Naive thymus-derived CD4-positive, alpha-beta T cell (primary cell): ENCODE results near the gene CD244. TPM values are rescaled to one million over a fixed set of nuclear protein-coding genes. Genes with fewer than 3 reads are reported as not detected.

Experiments
- ATAC-seq: fragments of 150-1000 bp; cut with Tn5 transposase; 2 replicates; pipeline ENCODE4 v1.10.0; 2021; ENCODE audit warnings: mild to moderate bottlenecking, moderate library complexity
- CTCF ChIA-PET: fragments of 350-600 bp; sonication (Branson Sonifier 250); formaldehyde crosslinking; loops from one replicate; lab custom pipeline; 2021; ENCODE audit warnings: antibody characterized with exemption; lab: Charles Lee
- POLR2A ChIA-PET: fragments of 350-600 bp; sonication (Branson Sonifier 250); formaldehyde crosslinking; loops from one replicate; lab custom pipeline; 2021; ENCODE audit warnings: antibody characterized with exemption, inconsistent platforms; lab: Charles Lee
- DNase-seq, 9 donors: peaks; one replicate each; pipeline versions ENCODE4 v3.0.0 to v3.0.0-alpha.2; 2020 to 2022; ENCODE audit warnings: mixed read lengths in 1 of 9
- H3K27ac ChIP-seq: one replicate; pipeline ENCODE4 v1.7.0; 2013; ENCODE audit warnings: mild to moderate bottlenecking, low read depth, low read length, moderate library complexity
- H3K27me3 ChIP-seq, 2 donors: one replicate each; pipeline ENCODE4 v1.7.0; 2013; ENCODE audit warnings: low read length in 2 of 2, mild to moderate bottlenecking in 2 of 2, moderate library complexity in 2 of 2; ENCODE audit not compliant: control insufficient read depth in 2 of 2, insufficient read depth in 2 of 2
- H3K36me3 ChIP-seq, 3 experiments: 1 replicate in 2 of 3; 2 replicates in 1 of 3; pipeline ENCODE4 v1.7.0; 2013; ENCODE audit warnings: low read length in 3 of 3, mild to moderate bottlenecking in 3 of 3, moderate library complexity in 1 of 3; ENCODE audit not compliant: insufficient read depth in 3 of 3, control insufficient read depth in 2 of 3
- H3K4me1 ChIP-seq, 2 donors: one replicate each; pipeline ENCODE4 v1.7.0; 2013; ENCODE audit warnings: low read length in 2 of 2, mild to moderate bottlenecking in 2 of 2, moderate library complexity in 1 of 2; ENCODE audit not compliant: control insufficient read depth in 2 of 2, insufficient read depth in 2 of 2
- H3K4me3 ChIP-seq: 2 replicates; pipeline ENCODE4 v1.7.0; 2013; ENCODE audit warnings: mild to moderate bottlenecking, low read length
- H3K9me3 ChIP-seq, 3 experiments: 1 replicate in 2 of 3; 2 replicates in 1 of 3; pipeline ENCODE4 v1.7.0; 2013; ENCODE audit warnings: low read length in 3 of 3; ENCODE audit not compliant: control insufficient read depth in 2 of 3
- H3K27ac Mint-ChIP-seq, 9 donors: one replicate each; pipeline ENCODE4 v1.8.0; 2020 to 2022; ENCODE audit warnings: mixed read lengths in 9 of 9, mild to moderate bottlenecking in 8 of 9, moderate library complexity in 5 of 9, inconsistent platforms in 2 of 9
- H3K27me3 Mint-ChIP-seq, 5 donors: one replicate each; pipeline ENCODE4 v1.8.0; 2021 to 2022; ENCODE audit warnings: mixed read lengths in 5 of 5, mild to moderate bottlenecking in 1 of 5
- H3K36me3 Mint-ChIP-seq, 5 donors: one replicate each; pipeline ENCODE4 v1.8.0; 2020 to 2022; ENCODE audit warnings: mixed read lengths in 5 of 5, mild to moderate bottlenecking in 3 of 5, inconsistent platforms in 1 of 5
- H3K4me1 Mint-ChIP-seq, 7 donors: one replicate each; pipeline ENCODE4 v1.8.0; 2020 to 2022; ENCODE audit warnings: mixed read lengths in 7 of 7, mild to moderate bottlenecking in 3 of 7, inconsistent platforms in 1 of 7
- H3K4me3 Mint-ChIP-seq, 10 donors: one replicate each; pipeline ENCODE4 v1.8.0; 2020 to 2022; ENCODE audit warnings: mild to moderate bottlenecking in 10 of 10, mixed read lengths in 10 of 10, moderate library complexity in 6 of 10, inconsistent platforms in 2 of 10
- H3K9me3 Mint-ChIP-seq, 11 donors: one replicate each; pipeline ENCODE4 v1.8.0; 2020 to 2022; ENCODE audit warnings: mixed read lengths in 11 of 11, mild to moderate bottlenecking in 4 of 11, inconsistent platforms in 1 of 11, moderate library complexity in 1 of 11
- intact Hi-C, 2 donors: fragments of 100-400 bp; cut with micrococcal nuclease; formaldehyde crosslinking; loops; one replicate each; pipeline ENCODE4 v1.15.1; 2023
- polyA plus RNA-seq, 2 donors: library from polyadenylated mRNA; unstranded; fragments of 300-500 nt; fragmentation: Illumina TruSeq; gene quantifications; one replicate each; pipeline ENCODE4 v1.2.3, GENCODE V29; 2021
- total RNA-seq, 6 experiments: library from RNA in 5 of 6; stranded (reverse) in 5 of 6; gene quantifications; 1 replicate in 5 of 6; 2 replicates in 1 of 6; pipeline ENCODE4 v1.2.3 and lab custom pipeline; 2021 to 2026

The CD244 gene
- total and polyA plus RNA-seq, 7 experiments from 2014 or later: 0.27 to 33.6 (median 3.9) TPM

DNA sequence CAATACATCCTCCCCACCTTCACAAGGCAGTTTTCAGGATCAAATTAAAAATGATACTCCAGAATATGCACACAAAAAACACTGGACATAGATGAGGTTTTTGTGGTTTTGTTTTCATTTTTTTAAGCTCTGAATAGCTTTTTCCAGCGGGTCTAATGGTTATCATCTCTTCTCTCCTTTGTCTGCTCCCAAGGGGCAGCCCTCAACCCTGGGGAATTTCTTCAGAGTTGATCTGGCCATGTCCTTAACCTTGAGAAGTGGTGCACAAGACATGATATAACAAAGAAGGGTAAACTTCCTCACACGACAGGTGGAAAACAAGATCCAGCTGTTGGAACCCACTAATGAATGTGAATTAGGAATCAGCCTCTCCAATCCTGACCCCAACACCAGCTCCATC, 1.5 kb upstream of the CD244 start:
- Histone ChIP-seq H3K36me3 (no peaks in the 10 kb centered on the region), H3K4me1 (peaks cover 0 to 10% of the 10 kb centered on the region in 2 donors), H3K27ac (no peak overlapping the region), H3K9me3 (no peaks in the 10 kb centered on the region), H3K27me3 (no peaks in the 10 kb centered on the region), H3K4me3 (no peak overlapping the region)
- intact Hi-C loops: no loop called here
- Mint-ChIP-seq H3K27me3 (peaks cover 0 to 16% (median 0%) of the 10 kb centered on the region in 5 donors), H3K27ac (no peak overlapping the region), H3K4me1 (peaks cover 13 to 35% (median 28%) of the 10 kb centered on the region in 7 donors), H3K36me3 (no peaks in the 10 kb centered on the region), H3K4me3 (no peak overlapping the region), H3K9me3 (peaks cover 0 to 1% (median 0%) of the 10 kb centered on the region in 11 donors)
- ATAC-seq: no peak
- POLR2A ChIA-PET: no interaction called here
- CTCF ChIA-PET: no interaction called here
- DNase-seq: no peak

DNA sequence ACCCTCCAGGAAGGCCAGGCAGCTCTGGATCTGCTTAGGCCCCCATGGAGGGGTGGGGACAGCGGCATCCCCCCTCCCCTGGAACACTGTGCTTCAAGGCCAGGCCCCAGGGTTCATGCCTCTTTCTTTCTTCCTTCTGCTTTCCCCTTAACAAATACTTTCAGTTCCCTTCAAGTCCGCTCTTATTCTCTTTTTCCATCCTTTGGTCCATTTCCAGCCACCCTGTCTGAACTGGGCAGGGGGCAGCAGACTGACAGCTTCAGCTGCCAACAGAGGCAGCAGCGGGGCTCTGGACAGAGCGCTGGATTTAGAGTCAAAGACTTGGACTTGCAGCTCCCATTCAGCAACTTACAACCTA, 1.1 kb upstream of the CD244 start:
- Histone ChIP-seq H3K4me3 (no peak overlapping the region), H3K27ac (no peak overlapping the region), H3K36me3 (no peaks in the 10 kb centered on the region), H3K9me3 (no peaks in the 10 kb centered on the region), H3K27me3 (no peaks in the 10 kb centered on the region), H3K4me1 (peaks cover 0 to 10% of the 10 kb centered on the region in 2 donors)
- ChIA-PET CTCF (no interaction called here), POLR2A (no interaction called here)
- H3K9me3 Mint-ChIP-seq: peaks cover 0 to 1% (median 0%) of the 10 kb centered on the region in 11 donors
- peaks cover 0 to 13% (median 0%) of the 10 kb centered on the region in 5 donors for H3K27me3 Mint-ChIP-seq
- peaks cover 0 to 3% (median 0%) of the 10 kb centered on the region in 5 donors for H3K36me3 Mint-ChIP-seq
- DNase-seq (no peak), ATAC-seq (peak; percentile 25)
- intact Hi-C loops: no loop called here
- no peak overlapping the region for H3K4me3 Mint-ChIP-seq
- H3K27ac Mint-ChIP-seq: peak overlapping the region in 1 of 9 donors; percentile 15
- H3K4me1 Mint-ChIP-seq: peaks cover 13 to 39% (median 30%) of the 10 kb centered on the region in 7 donors

DNA sequence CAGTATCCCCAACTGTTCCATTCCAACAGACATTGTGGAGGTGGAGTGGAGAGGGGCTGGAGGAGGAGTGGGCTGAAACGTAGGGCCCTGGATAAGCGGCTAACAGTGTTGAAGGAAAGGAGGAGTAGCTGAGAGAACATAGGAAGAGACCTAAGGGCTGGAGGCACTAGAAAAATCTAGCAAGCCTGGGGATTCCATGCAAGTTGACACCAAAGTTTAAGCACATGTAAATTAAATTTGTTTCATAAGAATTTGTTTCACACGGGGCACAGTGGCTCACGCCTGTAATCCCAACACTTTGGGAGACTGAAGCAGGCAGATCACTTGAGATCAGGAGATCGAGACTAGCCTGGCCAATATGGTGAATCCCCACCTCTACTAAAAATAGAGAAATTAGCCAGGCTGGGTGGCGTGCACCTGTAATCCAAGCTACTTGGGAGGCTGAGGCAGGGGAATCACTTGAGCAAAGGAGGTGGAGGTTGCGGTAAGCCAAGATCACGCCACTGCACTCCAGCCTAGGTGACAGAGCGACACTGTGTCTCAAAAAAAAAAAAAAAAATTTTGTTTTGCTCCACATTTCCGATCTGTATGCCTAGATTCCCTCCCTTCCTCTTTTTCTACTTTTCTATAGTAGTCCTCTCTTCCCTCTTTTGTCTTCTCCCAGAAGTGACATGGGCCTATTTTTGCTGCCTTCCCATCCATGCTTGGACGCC, 530 bp upstream of the CD244 start:
- peak overlapping the region in 2 of 10 donors; percentile 67 to 77 for H3K4me3 Mint-ChIP-seq

DNA sequence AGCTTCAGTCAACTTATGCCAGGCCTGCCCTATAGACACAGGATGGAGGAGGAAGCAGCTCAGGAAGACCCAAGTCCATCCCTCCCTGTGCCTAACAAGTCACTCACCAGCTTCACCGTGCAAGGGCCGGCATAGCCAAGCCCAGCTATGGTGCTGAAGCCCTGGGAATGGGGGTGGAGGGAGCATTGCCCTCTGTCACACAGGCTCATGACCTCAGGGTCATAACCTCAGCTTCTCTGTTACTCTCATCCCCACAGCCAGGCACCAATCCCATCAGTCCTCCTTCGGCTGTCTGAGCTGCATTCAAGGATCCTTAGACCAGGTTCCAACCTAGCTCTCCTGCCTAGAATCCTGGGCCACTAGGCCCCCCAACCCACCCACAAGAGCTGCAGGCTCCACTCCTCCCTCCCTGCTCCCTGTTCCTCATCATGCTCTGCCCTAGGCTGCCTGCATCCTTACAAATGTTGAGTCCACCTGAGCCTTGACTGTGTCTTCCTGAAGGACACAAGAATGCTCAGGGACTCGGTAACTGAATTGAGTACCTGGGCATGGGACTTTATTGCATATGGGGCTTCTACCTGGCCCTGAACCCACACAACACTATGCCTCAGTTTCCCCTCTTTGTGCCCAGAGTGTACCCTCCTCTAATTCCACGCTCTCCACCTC, 1.7 kb downstream of the CD244 start:
- Mint-ChIP-seq H3K36me3 (peaks cover 0 to 4% (median 0%) of the 10 kb centered on the region in 5 donors), H3K9me3 (peaks cover 0 to 2% (median 0%) of the 10 kb centered on the region in 11 donors), H3K4me3 (peak overlapping the region in 2 of 10 donors; percentile 9 to 77), H3K27ac (peak overlapping the region in 1 of 9 donors; percentile 24), H3K4me1 (peaks cover 5 to 38% (median 26%) of the 10 kb centered on the region in 7 donors), H3K27me3 (peaks cover 0 to 7% (median 0%) of the 10 kb centered on the region in 5 donors)
- intact Hi-C loops: no loop called here
- H3K36me3 ChIP-seq: no peaks in the 10 kb centered on the region
- CTCF ChIA-PET: interaction anchor here (0.8 to 1.6 kb wide), 3 partner anchors 17 to 21 kb away, joined by 3 to 6 read pairs (median 3); no protein-coding TSS in a partner anchor
- POLR2A ChIA-PET: interaction anchor here (0.6 to 0.7 kb wide), 2 partner anchors 443 to 471 kb away, joined by 3 to 7 read pairs; no protein-coding TSS in a partner anchor
- no peak overlapping the region for H3K27ac ChIP-seq
- peak overlapping the region; percentile 25 for H3K4me3 ChIP-seq
- ATAC-seq (no peak), DNase-seq (no peak)
- H3K27me3 ChIP-seq: no peaks in the 10 kb centered on the region
- H3K4me1 ChIP-seq: peaks cover under 1 to 19% of the 10 kb centered on the region in 2 donors
- H3K9me3 ChIP-seq: no peaks in the 10 kb centered on the region

More for the DNA sequence above, 530 bp upstream of the CD244 start:
- DNase-seq: no peak
- Mint-ChIP-seq H3K27me3 (peaks cover 0 to 13% (median 0%) of the 10 kb centered on the region in 5 donors), H3K27ac (peak overlapping the region in 2 of 9 donors; percentile 44 to 52), H3K9me3 (peaks cover 0 to 1% (median 0%) of the 10 kb centered on the region in 11 donors), H3K36me3 (peaks cover 0 to 4% (median 0%) of the 10 kb centered on the region in 5 donors), H3K4me1 (peaks cover 11 to 43% (median 31%) of the 10 kb centered on the region in 7 donors)
- Histone ChIP-seq H3K4me3 (peak overlapping the region; percentile 51), H3K27me3 (no peaks in the 10 kb centered on the region), H3K9me3 (no peaks in the 10 kb centered on the region), H3K27ac (no peak overlapping the region), H3K4me1 (peaks cover 0 to 10% of the 10 kb centered on the region in 2 donors), H3K36me3 (no peaks in the 10 kb centered on the region)
- no peak for ATAC-seq
- intact Hi-C loops: no loop called here
- ChIA-PET CTCF (no interaction called here), POLR2A (no interaction called here)

DNA sequence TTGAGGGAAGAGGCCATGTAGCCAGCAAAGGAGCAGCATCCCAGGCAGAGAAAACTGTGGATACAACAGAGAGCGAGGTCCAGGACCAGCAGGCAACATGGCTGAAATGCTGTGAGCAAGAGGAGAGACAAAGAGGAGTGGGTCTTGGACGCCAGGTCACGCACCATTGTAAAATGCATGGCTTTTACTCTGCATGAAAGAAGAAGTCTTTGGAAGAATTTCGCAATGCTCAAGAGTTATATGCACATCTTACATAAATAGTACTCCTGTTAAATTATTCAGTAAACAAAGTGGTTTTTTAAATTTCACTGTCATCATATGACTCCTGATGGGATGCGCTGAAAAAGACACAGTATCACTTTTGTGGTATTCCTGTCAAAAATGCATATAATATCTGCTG, 3.5 kb downstream of the CD244 start:
- POLR2A ChIA-PET: no interaction called here
- Mint-ChIP-seq H3K36me3 (peaks cover 0 to 4% (median 0%) of the 10 kb centered on the region in 5 donors), H3K27ac (peak overlapping the region in 1 of 9 donors; percentile 37), H3K9me3 (peaks cover 0 to 2% (median 0%) of the 10 kb centered on the region in 11 donors), H3K27me3 (peaks cover 0 to 7% (median 0%) of the 10 kb centered on the region in 5 donors), H3K4me3 (no peak overlapping the region), H3K4me1 (peaks cover 5 to 35% (median 24%) of the 10 kb centered on the region in 7 donors)
- CTCF ChIA-PET: interaction anchor here (1.0 kb wide), 1 partner anchor 91 kb away, joined by 3 read pairs; no protein-coding TSS in a partner anchor
- Histone ChIP-seq H3K9me3 (no peaks in the 10 kb centered on the region), H3K36me3 (no peaks in the 10 kb centered on the region), H3K4me1 (peaks cover 12 to 33% of the 10 kb centered on the region in 2 donors), H3K27me3 (no peaks in the 10 kb centered on the region), H3K4me3 (no peak overlapping the region), H3K27ac (no peak overlapping the region)
- intact Hi-C loops: no loop called here
- no peak for ATAC-seq
- DNase-seq: no peak

DNA sequence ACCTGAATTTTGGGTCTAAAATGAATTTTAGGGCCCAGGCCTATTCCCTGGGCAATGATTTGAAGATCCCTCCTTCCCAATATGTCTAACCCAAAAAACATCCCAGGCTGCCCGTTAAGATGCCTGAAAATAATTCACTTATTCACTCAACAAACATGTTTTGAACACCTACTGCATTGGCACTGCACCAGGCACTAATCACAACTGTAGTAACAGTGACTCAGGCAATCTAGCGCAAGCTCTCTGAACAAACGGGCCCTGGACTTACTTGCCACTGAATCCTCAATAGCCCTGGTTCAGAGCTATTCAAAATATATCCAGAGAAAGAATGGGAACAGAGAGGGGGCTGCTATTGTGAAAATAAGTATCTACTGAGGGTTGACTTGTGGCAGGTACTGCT, 4.2 kb downstream of the CD244 start:
- Histone ChIP-seq H3K4me3 (no peak overlapping the region), H3K9me3 (no peaks in the 10 kb centered on the region), H3K4me1 (peaks cover 12 to 33% of the 10 kb centered on the region in 2 donors), H3K36me3 (no peaks in the 10 kb centered on the region), H3K27me3 (no peaks in the 10 kb centered on the region), H3K27ac (no peak overlapping the region)
- Mint-ChIP-seq H3K9me3 (peaks cover 0 to 3% (median 0%) of the 10 kb centered on the region in 11 donors), H3K36me3 (peaks cover 0 to 4% (median 0%) of the 10 kb centered on the region in 5 donors), H3K27me3 (peaks cover 0 to 7% (median 0%) of the 10 kb centered on the region in 5 donors), H3K27ac (peak overlapping the region in 2 of 9 donors; percentile 8 to 37), H3K4me1 (peaks cover 8 to 35% (median 22%) of the 10 kb centered on the region in 7 donors), H3K4me3 (peak overlapping the region in 1 of 10 donors; percentile 53)
- intact Hi-C loops: no loop called here
- ChIA-PET CTCF (interaction anchor here (1.1 to 1.4 kb wide), 2 partner anchors 21 kb away, joined by 4 read pairs; no protein-coding TSS in a partner anchor), POLR2A (no interaction called here)
- DNase-seq: no peak
- ATAC-seq: no peak
